HEK293 (cell line): ENCODE measurements around the gene LDHD.
A peak's percentile ranks its signal among the peaks of the same experiment; 100 is the strongest.

ENCODE experiments used
- CTCF ChIP-seq: fragments of 450-650 bp; formaldehyde crosslinking; IDR thresholded peaks from 2 replicates; pipeline ENCODE4 v1.5.1; 2016; ENCODE audit warnings: missing biosample characterization, missing genetic modification characterization
- MYNN ChIP-seq: fragments of 450-650 bp; formaldehyde crosslinking; IDR thresholded peaks from 2 replicates; pipeline ENCODE4 v1.5.1; 2016; ENCODE audit warnings: missing biosample characterization, missing genetic modification characterization, borderline replicate concordance
- PATZ1 ChIP-seq: fragments of 450-650 bp; formaldehyde crosslinking; IDR thresholded peaks from 2 replicates; pipeline ENCODE4 v1.5.1; 2016; ENCODE audit warnings: missing biosample characterization, missing genetic modification characterization
- ZIC2 ChIP-seq: fragments of 450-650 bp; formaldehyde crosslinking; IDR thresholded peaks from 2 replicates; pipeline ENCODE4 v1.5.1; 2016; ENCODE audit warnings: missing biosample characterization, missing genetic modification characterization
- ZNF501 ChIP-seq: fragments of 450-650 bp; formaldehyde crosslinking; IDR thresholded peaks from 2 replicates; pipeline ENCODE4 v1.5.1; 2016; ENCODE audit warnings: missing biosample characterization, missing genetic modification characterization
- ZNF580 ChIP-seq: fragments of 450-650 bp; formaldehyde crosslinking; IDR thresholded peaks from 2 replicates; pipeline ENCODE4 v1.5.1; 2016; ENCODE audit warnings: missing biosample characterization, missing genetic modification characterization
- ZNF747 ChIP-seq: fragments of 450-650 bp; formaldehyde crosslinking; IDR thresholded peaks from 2 replicates; pipeline ENCODE4 v1.5.1; 2016; ENCODE audit warnings: missing biosample characterization, missing genetic modification characterization

DNA sequence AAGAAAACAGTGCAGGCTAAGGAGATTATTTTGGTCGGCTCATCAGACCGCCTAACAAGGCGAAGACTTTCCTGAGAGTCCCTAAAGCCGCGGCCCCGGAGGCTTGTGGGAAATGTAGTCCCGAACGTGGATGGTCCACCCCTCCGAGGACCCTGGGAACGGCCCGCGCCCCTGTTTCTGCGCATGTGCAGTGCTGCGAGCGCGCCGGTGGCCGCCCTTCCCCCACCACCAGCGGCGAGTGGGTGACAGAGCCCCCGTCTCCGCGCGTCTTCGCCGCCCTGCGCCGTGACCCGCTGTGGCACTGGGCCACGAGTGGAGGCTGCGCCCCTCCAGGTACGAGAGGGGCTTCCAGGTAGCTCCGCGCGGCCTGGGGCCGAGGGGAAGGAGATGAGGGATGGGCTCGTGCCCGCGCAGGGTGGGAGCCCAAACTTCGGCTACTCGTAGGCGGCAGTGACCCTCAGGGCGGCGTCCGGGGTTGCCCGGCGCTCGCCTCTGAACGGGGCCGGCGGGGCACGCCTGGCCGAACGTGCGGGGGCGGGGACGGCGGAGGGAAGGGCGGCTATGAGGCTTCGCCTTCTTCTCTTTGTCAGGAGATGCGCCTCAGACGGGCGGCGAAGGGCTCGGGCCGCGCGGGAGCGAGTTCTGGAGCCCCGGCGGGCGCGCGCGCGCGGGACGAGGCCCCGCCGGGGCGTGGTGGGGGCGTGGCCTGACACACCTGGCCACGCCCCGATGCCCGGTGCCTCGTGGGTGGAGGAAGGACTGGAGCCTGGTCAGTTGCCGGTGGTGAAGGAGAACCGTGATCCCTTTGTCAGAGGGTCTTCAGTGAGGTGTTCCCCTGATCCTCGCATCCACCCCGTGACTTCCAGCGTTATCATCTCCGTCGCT, 32.0 kb upstream of the LDHD start, which contains the start of gene ZFP1:
- TF ChIP-seq ZNF580 (tag by site-specific recombination) (peak; percentile 62; the same call in 1 of the 2 replicates), PATZ1 (tag by site-specific recombination) (peak; percentile 95), ZIC2 (tag by site-specific recombination) (no peak; the same call in 1 of the 2 replicates), ZNF747 (tag by site-specific recombination) (no peak), CTCF (tag by site-specific recombination) (peak; percentile 47), ZNF501 (tag by site-specific recombination) (peak; percentile 91), MYNN (tag by site-specific recombination) (no peak)
